Sigmoid colon (tissue), 7 donors: ENCODE results near the gene WNT11. TPM values are rescaled to one million over a fixed set of nuclear protein-coding genes. Genes with fewer than 3 reads are reported as not detected.

ENCODE experiments used
- DNase-seq: peaks from one replicate; pipeline ENCODE4 v3.0.0-alpha.2; 2019
- H3K27ac ChIP-seq, 4 donors: fragments of 200-600 bp; sonication (generic); one replicate each; pipeline ENCODE4 v1.5.1; 2016 to 2019; ENCODE audit warnings: mild to moderate bottlenecking in 1 of 4
- H3K27me3 ChIP-seq, 3 donors: fragments of 200-600 bp; sonication (generic); one replicate each; pipeline ENCODE4 v1.5.1; 2019; ENCODE audit warnings: mild to moderate bottlenecking in 1 of 3
- H3K36me3 ChIP-seq, 4 donors: fragments of 200-600 bp; sonication (generic); one replicate each; pipeline ENCODE4 v1.5.1; 2016 to 2019
- H3K4me1 ChIP-seq, 4 donors: fragments of 200-600 bp; sonication (generic); one replicate each; pipeline ENCODE4 v1.5.1; 2017 to 2019
- H3K4me3 ChIP-seq, 4 donors: fragments of 200-600 bp; sonication (generic); one replicate each; pipeline ENCODE4 v1.5.1; 2017 to 2019; ENCODE audit warnings: mild to moderate bottlenecking in 2 of 4, moderate library complexity in 1 of 4
- H3K9me3 ChIP-seq, 4 donors: fragments of 200-600 bp in 3 of 4; sonication (generic) in 3 of 4; one replicate each; pipeline versions ENCODE4 v1.5.1 to v1.6.1; 2013 to 2019
- EP300 ChIP-seq, 4 donors: sonication (generic); formaldehyde crosslinking; IDR thresholded peaks; one replicate each; pipeline ENCODE4 v1.6.1; 2017; ENCODE audit warnings: antibody characterized with exemption in 4 of 4
- POLR2A ChIP-seq, 2 donors: fragments of 450-650 bp; IDR thresholded peaks; one replicate each; pipeline ENCODE4 v1.6.1; 2016; ENCODE audit warnings: antibody characterized with exemption in 2 of 2, mild to moderate bottlenecking in 2 of 2, moderate library complexity in 2 of 2
- POLR2AphosphoS5 ChIP-seq, 4 donors: sonication (generic); formaldehyde crosslinking; IDR thresholded peaks; one replicate each; pipeline ENCODE4 v1.6.1; 2017; ENCODE audit warnings: antibody characterized with exemption in 4 of 4
- WGBS, 2 donors: extraction: QIAGEN DNeasy Blood & Tissue Kit; methylation state at CpG; one replicate each; pipeline ENCODE4 v1.1.7; 2013; 5-methylcytosine and 5-hydroxymethylcytosine counted together
- intact Hi-C: fragments of 100-400 bp; cut with DNase I; formaldehyde crosslinking; loops from one replicate; pipeline ENCODE4 v1.15.1; 2023
- polyA plus RNA-seq, 3 donors: library from polyadenylated mRNA; stranded (reverse); fragments of 200-250 nt; gene quantifications; one replicate each; pipeline ENCODE4 v1.2.3, GENCODE V29; 2013
- total RNA-seq, 4 donors: library from RNA; depleted of rRNA; stranded (reverse); fragments of >200 nt; gene quantifications; one replicate each; pipeline ENCODE4 v1.1.0, GENCODE V29; 2016
- TF ChIP-seq, protein P1 (sequence below), 4 experiments: fragments of 450-650 bp in 3 of 4; fragments of 200-600 bp in 1 of 4; IDR thresholded peaks; one replicate each; pipeline ENCODE4 v1.5.1; 2016 to 2019; ENCODE audit warnings: antibody characterized with exemption in 4 of 4, mild to moderate bottlenecking in 3 of 4, moderate library complexity in 2 of 4
- donor health status: healthy with polysubstance abuse.
- donor health status: Bipolar disorder and iron deficiency.
- donor health status: healthy.

Gene WNT11
- total and polyA plus RNA-seq, 7 donors: 0.92 to 8.9 (median 2.2) TPM

DNA sequence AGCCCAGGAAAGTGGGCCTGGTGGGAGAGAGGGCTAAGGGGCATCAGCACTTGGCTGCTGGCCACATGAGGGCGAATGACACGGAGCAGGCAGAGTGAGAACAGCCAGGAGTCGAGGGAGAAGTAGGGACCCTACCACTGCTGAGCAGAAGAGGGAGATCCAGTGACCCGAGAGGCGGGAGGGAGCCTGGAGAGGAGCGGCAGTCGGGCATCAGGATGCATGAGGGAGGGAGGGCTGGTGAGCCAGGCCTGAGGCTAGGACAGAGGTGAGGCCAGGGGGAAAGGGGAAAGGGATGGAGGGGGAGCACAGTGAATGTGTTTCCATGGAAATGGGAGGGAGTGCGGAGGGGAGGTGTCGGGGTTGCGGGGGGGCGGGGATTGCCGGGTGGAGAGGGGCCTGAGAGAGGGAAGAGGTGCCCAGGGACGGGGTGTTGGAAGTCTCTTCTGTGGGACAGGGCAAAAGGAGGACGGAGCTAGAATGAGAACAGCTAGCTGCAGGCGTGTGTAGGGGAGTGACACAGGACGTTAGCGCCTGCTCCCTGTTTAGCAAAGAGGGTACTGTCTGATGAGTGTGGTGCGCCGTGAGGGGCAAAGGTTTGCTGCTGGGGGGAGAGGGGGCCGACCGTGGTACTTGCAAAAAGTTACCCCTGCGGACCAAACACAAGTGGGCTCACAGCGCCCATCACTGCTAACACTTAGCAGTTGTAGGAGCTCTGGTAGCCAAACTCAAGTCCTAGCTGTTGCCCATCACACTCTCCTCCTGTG lies 37.1 kb upstream of the WNT11 start:
- no peak overlapping the region for H3K4me3 ChIP-seq
- no peaks in the 10 kb centered on the region for H3K36me3 ChIP-seq
- no peaks in the 10 kb centered on the region for H3K9me3 ChIP-seq
- H3K4me1 ChIP-seq: no peaks in the 10 kb centered on the region
- WGBS, 2 donors: 66 to 72% methylated on average over 22 to 23 of the region's 23 CpGs
- no peak for DNase-seq
- H3K27me3 ChIP-seq: peaks cover 0 to 9% (median 0%) of the 10 kb centered on the region in 3 donors
- no peak overlapping the region for H3K27ac ChIP-seq
- intact Hi-C loops: no loop called here
- TF ChIP-seq POLR2A (IDR thresholded peaks at IDR 0.05) (no peak), EP300 (IDR thresholded peaks at IDR 0.05) (no peak), POLR2AphosphoS5 (IDR thresholded peaks at IDR 0.05) (no peak)
- TF ChIP-seq, protein P1, sequence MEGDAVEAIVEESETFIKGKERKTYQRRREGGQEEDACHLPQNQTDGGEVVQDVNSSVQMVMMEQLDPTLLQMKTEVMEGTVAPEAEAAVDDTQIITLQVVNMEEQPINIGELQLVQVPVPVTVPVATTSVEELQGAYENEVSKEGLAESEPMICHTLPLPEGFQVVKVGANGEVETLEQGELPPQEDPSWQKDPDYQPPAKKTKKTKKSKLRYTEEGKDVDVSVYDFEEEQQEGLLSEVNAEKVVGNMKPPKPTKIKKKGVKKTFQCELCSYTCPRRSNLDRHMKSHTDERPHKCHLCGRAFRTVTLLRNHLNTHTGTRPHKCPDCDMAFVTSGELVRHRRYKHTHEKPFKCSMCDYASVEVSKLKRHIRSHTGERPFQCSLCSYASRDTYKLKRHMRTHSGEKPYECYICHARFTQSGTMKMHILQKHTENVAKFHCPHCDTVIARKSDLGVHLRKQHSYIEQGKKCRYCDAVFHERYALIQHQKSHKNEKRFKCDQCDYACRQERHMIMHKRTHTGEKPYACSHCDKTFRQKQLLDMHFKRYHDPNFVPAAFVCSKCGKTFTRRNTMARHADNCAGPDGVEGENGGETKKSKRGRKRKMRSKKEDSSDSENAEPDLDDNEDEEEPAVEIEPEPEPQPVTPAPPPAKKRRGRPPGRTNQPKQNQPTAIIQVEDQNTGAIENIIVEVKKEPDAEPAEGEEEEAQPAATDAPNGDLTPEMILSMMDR (IDR thresholded peaks at IDR 0.05): no peak

GRCh38 chr11:76242004-76242779 lies 35.9 kb upstream of the WNT11 start:
- Histone ChIP-seq H3K27me3 (peaks cover 0 to 9% (median 0%) of the 10 kb centered on the region in 3 donors), H3K9me3 (no peaks in the 10 kb centered on the region), H3K27ac (no peak overlapping the region), H3K4me1 (no peaks in the 10 kb centered on the region), H3K4me3 (no peak overlapping the region), H3K36me3 (no peaks in the 10 kb centered on the region)
- WGBS, 2 donors: 89 to 95% methylated on average over 12 of the region's 12 CpGs
- TF ChIP-seq EP300 (IDR thresholded peaks at IDR 0.05): no peak
- no peak for TF ChIP-seq POLR2AphosphoS5 (IDR thresholded peaks at IDR 0.05)
- TF ChIP-seq, protein P1 (IDR thresholded peaks at IDR 0.05): no peak
- TF ChIP-seq POLR2A (IDR thresholded peaks at IDR 0.05): no peak
- DNase-seq: no peak
- intact Hi-C loops: no loop called here

DNA sequence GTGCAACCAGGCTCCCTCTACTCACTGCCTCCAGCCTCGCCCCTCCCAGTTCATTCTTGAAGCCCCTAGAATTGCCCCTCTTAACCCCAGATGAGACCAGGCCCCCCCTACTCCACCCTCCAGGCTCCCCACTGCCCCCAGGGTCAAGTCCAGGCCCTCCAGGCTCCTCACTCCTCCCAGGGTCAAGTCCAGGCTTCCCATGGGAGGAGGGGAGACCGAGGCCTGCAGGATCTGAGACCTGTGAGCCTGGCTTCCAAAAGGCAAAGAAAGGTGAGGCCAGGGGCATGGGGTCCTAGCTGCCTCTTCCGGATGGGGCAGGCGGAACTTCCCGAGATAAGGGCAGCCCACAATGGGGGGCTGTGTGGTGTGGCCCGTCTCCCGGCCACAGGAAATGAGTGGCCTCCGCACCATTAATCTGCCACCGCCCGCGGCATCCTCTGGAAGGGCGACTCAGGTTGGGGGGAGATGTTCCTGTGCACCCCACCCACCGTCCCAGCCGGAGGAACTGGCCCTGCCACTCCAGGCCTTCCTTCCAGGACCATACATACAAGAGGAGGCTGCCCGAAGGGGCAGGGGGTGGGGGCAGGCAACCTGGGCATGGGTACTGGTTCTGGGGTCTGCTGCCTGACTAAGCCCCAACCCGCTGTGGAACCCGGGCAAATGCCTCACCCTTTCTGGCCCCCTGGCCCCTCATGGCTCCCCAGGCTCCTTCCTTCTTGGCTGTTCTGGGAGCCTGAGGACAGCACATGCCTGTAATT lies 35.1 kb upstream of the WNT11 start:
- Histone ChIP-seq H3K27me3 (peaks cover 0 to 9% (median 0%) of the 10 kb centered on the region in 3 donors), H3K9me3 (no peaks in the 10 kb centered on the region), H3K4me3 (no peak overlapping the region), H3K36me3 (no peaks in the 10 kb centered on the region), H3K4me1 (peaks cover 0 to 6% (median 4%) of the 10 kb centered on the region in 4 donors), H3K27ac (no peak overlapping the region)
- WGBS, 2 donors: 83 to 88% methylated on average over 17 of the region's 17 CpGs
- TF ChIP-seq EP300 (IDR thresholded peaks at IDR 0.05) (no peak), POLR2AphosphoS5 (IDR thresholded peaks at IDR 0.05) (no peak), POLR2A (IDR thresholded peaks at IDR 0.05) (no peak)
- TF ChIP-seq, protein P1 (IDR thresholded peaks at IDR 0.05): no peak
- intact Hi-C loops: no loop called here
- DNase-seq: no peak

DNA sequence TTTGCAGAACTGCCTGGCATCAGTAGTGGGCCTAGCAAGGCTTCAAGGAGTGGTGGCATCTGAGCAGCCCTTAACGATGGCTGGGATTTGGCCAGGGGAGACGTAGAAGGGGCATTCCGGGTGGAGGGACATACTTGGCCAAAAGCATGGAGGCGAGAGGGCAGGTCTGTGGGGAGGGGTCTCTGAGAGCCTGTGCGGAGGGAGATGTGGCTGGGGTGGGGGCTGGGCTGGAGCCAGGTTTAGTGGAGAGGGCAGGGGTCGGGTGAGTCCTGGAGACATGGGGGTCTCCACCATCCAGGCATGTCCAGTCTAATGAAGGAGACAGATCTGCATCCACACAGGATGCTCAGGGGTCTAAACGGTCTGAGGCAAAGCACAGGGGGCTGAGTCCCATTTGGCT lies 34.4 kb upstream of the WNT11 start:
- H3K9me3 ChIP-seq: no peaks in the 10 kb centered on the region
- H3K27ac ChIP-seq: no peak overlapping the region
- TF ChIP-seq EP300 (IDR thresholded peaks at IDR 0.05) (no peak), POLR2A (IDR thresholded peaks at IDR 0.05) (no peak), POLR2AphosphoS5 (IDR thresholded peaks at IDR 0.05) (no peak)
- TF ChIP-seq, protein P1 (IDR thresholded peaks at IDR 0.05): no peak
- peaks cover 0 to 10% (median 6%) of the 10 kb centered on the region in 4 donors for H3K4me1 ChIP-seq
- H3K4me3 ChIP-seq: no peak overlapping the region
- H3K27me3 ChIP-seq: peaks cover 0 to 9% (median 0%) of the 10 kb centered on the region in 3 donors
- WGBS, 2 donors: 90 to 93% methylated on average over 7 of the region's 7 CpGs
- intact Hi-C loops: no loop called here
- no peak for DNase-seq
- H3K36me3 ChIP-seq: no peaks in the 10 kb centered on the region
